Thymus (tissue), 11 donors: ENCODE results near the gene UBE3C. TPM values are rescaled to one million over a fixed set of nuclear protein-coding genes. Genes with fewer than 3 reads are reported as not detected.

Experiments used
- DNase-seq, 9 donors: peaks; one replicate each; pipeline ENCODE4 v3.0.0-alpha.2; 2013; ENCODE audit warnings: low spot score in 9 of 9, low read depth in 6 of 9, missing footprints in 1 of 9
- H3K27ac ChIP-seq, 2 donors: one replicate each; pipeline ENCODE4 v1.5.1; 2013; ENCODE audit warnings: control low read depth in 1 of 2, low read depth in 1 of 2, low read length in 1 of 2, mild to moderate bottlenecking in 1 of 2, moderate library complexity in 1 of 2
- H3K27me3 ChIP-seq, 2 donors: one replicate each; pipeline ENCODE4 v1.5.1; 2013; ENCODE audit warnings: low read length in 1 of 2; ENCODE audit not compliant: control insufficient read depth in 2 of 2, insufficient read depth in 1 of 2
- H3K36me3 ChIP-seq, 2 donors: one replicate each; pipeline ENCODE4 v1.5.1; 2013; ENCODE audit warnings: low read length in 1 of 2, mild to moderate bottlenecking in 1 of 2, moderate library complexity in 1 of 2; ENCODE audit not compliant: control insufficient read depth in 2 of 2, insufficient read depth in 2 of 2
- H3K4me1 ChIP-seq, 2 donors: one replicate each; pipeline ENCODE4 v1.5.1; 2013; ENCODE audit warnings: low read length in 2 of 2; ENCODE audit not compliant: control insufficient read depth in 2 of 2, insufficient read depth in 2 of 2
- H3K4me3 ChIP-seq, 2 donors: one replicate each; pipeline ENCODE4 v1.5.1; 2013; ENCODE audit warnings: low read length in 2 of 2, control low read depth in 1 of 2, mild to moderate bottlenecking in 1 of 2
- H3K9me3 ChIP-seq, 2 donors: one replicate each; pipeline ENCODE4 v1.5.1; 2013; ENCODE audit warnings: low read length in 1 of 2, mild to moderate bottlenecking in 1 of 2; ENCODE audit not compliant: control insufficient read depth in 2 of 2, insufficient read depth in 1 of 2
- WGBS: extraction: QIAGEN DNeasy Blood & Tissue Kit; methylation state at CpG from one replicate; pipeline ENCODE4 v1.1.7; 2013; 5-methylcytosine and 5-hydroxymethylcytosine counted together
- polyA plus RNA-seq: library from polyadenylated mRNA; stranded (reverse); fragments of 200-250 nt; gene quantifications from one replicate; pipeline ENCODE4 v1.2.3, GENCODE V29; 2013
- total RNA-seq: library from RNA; stranded (reverse); fragments of 120-200 nt; gene quantifications from one replicate; pipeline ENCODE4 v1.2.4, GENCODE V29; 2013
- donor health status: healthy.

Gene UBE3C
- total and polyA plus RNA-seq, 2 donors, result 19.6 to 25.6 TPM

- Histone ChIP-seq H3K4me1 (no peaks in the 10 kb centered on the region), H3K36me3 (peaks cover 31 to 60% of the 10 kb centered on the region in 2 donors), H3K9me3 (no peaks in the 10 kb centered on the region), H3K27ac (no peak overlapping the region), H3K4me3 (no peak overlapping the region), H3K27me3 (no peaks in the 10 kb centered on the region)
- WGBS, result 97% methylated on average over 5 of the region's 5 CpGs
- DNase-seq, result no peak
Observed at GRCh38 chr7:157204134-157204533, 65.4 kb downstream of the UBE3C start.

GRCh38 chr7:157205438-157205837 is 66.7 kb downstream of the UBE3C start:
- H3K4me3 ChIP-seq, result no peak overlapping the region
- peaks cover 31 to 58% of the 10 kb centered on the region in 2 donors for H3K36me3 ChIP-seq
- H3K27ac ChIP-seq, result no peak overlapping the region
- no peak for DNase-seq
- no peaks in the 10 kb centered on the region for H3K27me3 ChIP-seq
- no peaks in the 10 kb centered on the region for H3K4me1 ChIP-seq
- no peaks in the 10 kb centered on the region for H3K9me3 ChIP-seq
- WGBS, result 97% methylated on average over 2 of the region's 2 CpGs

GRCh38 chr7:157208571-157209413 is 70.1 kb downstream of the UBE3C start:
- Histone ChIP-seq H3K4me1 (no peaks in the 10 kb centered on the region), H3K36me3 (peaks cover 38 to 66% of the 10 kb centered on the region in 2 donors), H3K27me3 (no peaks in the 10 kb centered on the region), H3K27ac (no peak overlapping the region), H3K9me3 (no peaks in the 10 kb centered on the region), H3K4me3 (no peak overlapping the region)
- DNase-seq, result no peak
- WGBS, result 98% methylated on average over 10 of the region's 10 CpGs

- H3K9me3 ChIP-seq, result no peaks in the 10 kb centered on the region
- DNase-seq, result no peak
- H3K36me3 ChIP-seq, result peaks cover 23 to 50% of the 10 kb centered on the region in 2 donors
- WGBS, result 96% methylated on average over 5 of the region's 5 CpGs
- no peaks in the 10 kb centered on the region for H3K4me1 ChIP-seq
- no peak overlapping the region for H3K4me3 ChIP-seq
- H3K27ac ChIP-seq, result no peak overlapping the region
- H3K27me3 ChIP-seq, result no peaks in the 10 kb centered on the region
Observed at GRCh38 chr7:157210682-157211081, 72.0 kb downstream of the UBE3C start.

GRCh38 chr7:157211690-157212089 is 73.0 kb downstream of the UBE3C start:
- H3K4me3 ChIP-seq, result no peak overlapping the region

GRCh38 chr7:157219154-157219553 is 80.4 kb downstream of the UBE3C start:
- Histone ChIP-seq H3K4me1 (no peaks in the 10 kb centered on the region), H3K4me3 (no peak overlapping the region), H3K27ac (no peak overlapping the region), H3K27me3 (no peaks in the 10 kb centered on the region), H3K9me3 (no peaks in the 10 kb centered on the region), H3K36me3 (peaks cover 43 to 61% of the 10 kb centered on the region in 2 donors)
- WGBS, result 97% methylated on average over 5 of the region's 5 CpGs
- DNase-seq, result no peak

More at GRCh38 chr7:157211690-157212089, 73.0 kb downstream of the UBE3C start:
- H3K9me3 ChIP-seq, result no peaks in the 10 kb centered on the region
- H3K4me1 ChIP-seq, result no peaks in the 10 kb centered on the region
- peak in 1 of 9 donors; percentile 15 for DNase-seq
- no peak overlapping the region for H3K27ac ChIP-seq
- H3K36me3 ChIP-seq, result peaks cover 29 to 54% of the 10 kb centered on the region in 2 donors
- WGBS, result 49% methylated on average over 5 of the region's 5 CpGs
- H3K27me3 ChIP-seq, result no peaks in the 10 kb centered on the region

- H3K27me3 ChIP-seq, result no peaks in the 10 kb centered on the region
- H3K27ac ChIP-seq, result no peak overlapping the region
- H3K4me3 ChIP-seq, result no peak overlapping the region
- WGBS, result over 99% methylated on average over 8 of the region's 8 CpGs
- H3K9me3 ChIP-seq, result no peaks in the 10 kb centered on the region
- H3K36me3 ChIP-seq, result peaks cover 44 to 63% of the 10 kb centered on the region in 2 donors
- H3K4me1 ChIP-seq, result no peaks in the 10 kb centered on the region
- no peak for DNase-seq
Observed at GRCh38 chr7:157220916-157221569, 82.3 kb downstream of the UBE3C start.

- Histone ChIP-seq H3K9me3 (no peaks in the 10 kb centered on the region), H3K4me1 (no peaks in the 10 kb centered on the region), H3K27ac (no peak overlapping the region), H3K36me3 (peaks cover 42 to 63% of the 10 kb centered on the region in 2 donors), H3K4me3 (no peak overlapping the region), H3K27me3 (no peaks in the 10 kb centered on the region)
- no peak for DNase-seq
- whole genome bisulfite sequencing, result 98% methylated on average over 10 of the region's 10 CpGs
Observed at GRCh38 chr7:157222687-157223086, 84.0 kb downstream of the UBE3C start.

- peak in 1 of 9 donors; percentile 14 for DNase-seq
- H3K36me3 ChIP-seq, result peaks cover 34 to 53% of the 10 kb centered on the region in 2 donors
- WGBS, result 83% methylated on average over 4 of the region's 4 CpGs
Observed at GRCh38 chr7:157224627-157225026, 85.9 kb downstream of the UBE3C start.

More at GRCh38 chr7:157224627-157225026, 85.9 kb downstream of the UBE3C start:
- H3K9me3 ChIP-seq, result no peaks in the 10 kb centered on the region
- H3K4me3 ChIP-seq, result no peak overlapping the region
- H3K27me3 ChIP-seq, result no peaks in the 10 kb centered on the region
- no peak overlapping the region for H3K27ac ChIP-seq
- no peaks in the 10 kb centered on the region for H3K4me1 ChIP-seq
